ENCODE measurements around the gene RNF220.

The RNF220 gene

DNA sequence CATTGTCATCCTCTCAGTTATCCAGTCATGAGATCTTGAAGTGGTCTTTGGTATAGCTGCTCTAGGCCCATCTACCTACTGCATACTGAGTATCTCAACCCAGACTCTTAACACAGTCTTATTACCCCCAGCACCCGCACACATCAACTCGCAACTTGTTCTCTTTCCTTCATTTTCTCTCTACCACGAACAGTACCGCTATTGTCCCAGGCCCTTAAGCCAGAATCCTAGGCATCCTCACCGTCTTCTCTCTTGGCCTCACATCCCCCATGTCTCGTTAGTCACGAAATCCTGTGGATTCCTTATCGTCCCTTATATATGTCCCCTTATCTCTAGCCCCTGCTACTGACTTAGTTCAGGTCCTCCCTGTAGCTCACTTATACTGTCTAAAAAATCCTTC lies 142.8 kb downstream of the RNF220 start:
- no peak for TF ChIP-seq KLF9 (tag by site-specific recombination; IDR thresholded peaks at IDR 0.05; ENCODE audit: low read depth)
- no peaks in the 10 kb centered on the region for H3K9me3 ChIP-seq (ENCODE audit: control insufficient read depth, insufficient read depth, low read depth, low read length)
- H3K4me1 ChIP-seq (ENCODE audit: control insufficient read depth, insufficient read depth, low read length) = no peaks in the 10 kb centered on the region
- CTCF ChIA-PET = interaction anchor here (0.6 to 1.4 kb wide), 5 partner anchors 14 to 410 kb away, joined by 3 to 5 read pairs (median 3); no protein-coding TSS in a partner anchor
- H3K4me3 ChIP-seq (ENCODE audit: low read depth, low read length) = no peak overlapping the region
- no peak overlapping the region for H3K27ac ChIP-seq (ENCODE audit: extremely low read depth, low read depth, low read length)
- POLR2A ChIA-PET = no interaction called here
- H3K36me3 ChIP-seq (ENCODE audit: control insufficient read depth in 2 of 2, insufficient read depth in 1 of 2, low read length in 2 of 2) = no peaks in the 10 kb centered on the region

DNA sequence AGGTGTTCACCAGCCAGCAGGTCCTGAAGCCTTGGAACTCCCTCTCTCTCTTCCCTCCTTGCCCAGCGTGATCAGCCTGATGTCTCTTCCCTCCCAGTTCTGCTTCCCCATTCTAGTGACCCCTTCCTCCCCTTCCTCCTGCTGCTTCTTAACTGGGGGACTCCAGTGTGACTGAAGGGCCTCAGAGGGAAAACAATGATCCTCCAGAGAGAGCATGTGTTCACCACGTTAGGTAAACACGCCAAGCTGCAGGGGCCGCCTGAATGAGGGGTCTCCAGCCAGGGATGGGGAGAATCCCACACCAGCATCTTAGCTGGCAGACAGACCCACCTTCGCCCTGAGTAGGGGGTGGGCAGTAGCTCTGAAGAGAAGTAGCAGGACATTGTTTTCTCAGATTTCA lies 144.5 kb downstream of the RNF220 start:
- CTCF ChIA-PET = no interaction called here
- Histone ChIP-seq H3K36me3 (ENCODE audit: control insufficient read depth in 2 of 2, insufficient read depth in 1 of 2, low read length in 2 of 2) (no peaks in the 10 kb centered on the region), H3K27ac (ENCODE audit: extremely low read depth, low read depth, low read length) (no peak overlapping the region), H3K4me3 (ENCODE audit: low read depth, low read length) (no peak overlapping the region), H3K4me1 (ENCODE audit: control insufficient read depth, insufficient read depth, low read length) (no peaks in the 10 kb centered on the region), H3K9me3 (ENCODE audit: control insufficient read depth, insufficient read depth, low read depth, low read length) (no peaks in the 10 kb centered on the region)
- POLR2A ChIA-PET = no interaction called here
- TF ChIP-seq ZNF768 (tag by site-specific recombination; IDR thresholded peaks at IDR 0.05) (no peak), ZNF138 (tag by site-specific recombination; IDR thresholded peaks at IDR 0.05; ENCODE audit: borderline replicate concordance) (no peak), ZNF324 (tag by site-specific recombination; IDR thresholded peaks at IDR 0.05) (no peak), ZIC2 (tag by site-specific recombination; IDR thresholded peaks at IDR 0.05) (peak; percentile 96)

DNA sequence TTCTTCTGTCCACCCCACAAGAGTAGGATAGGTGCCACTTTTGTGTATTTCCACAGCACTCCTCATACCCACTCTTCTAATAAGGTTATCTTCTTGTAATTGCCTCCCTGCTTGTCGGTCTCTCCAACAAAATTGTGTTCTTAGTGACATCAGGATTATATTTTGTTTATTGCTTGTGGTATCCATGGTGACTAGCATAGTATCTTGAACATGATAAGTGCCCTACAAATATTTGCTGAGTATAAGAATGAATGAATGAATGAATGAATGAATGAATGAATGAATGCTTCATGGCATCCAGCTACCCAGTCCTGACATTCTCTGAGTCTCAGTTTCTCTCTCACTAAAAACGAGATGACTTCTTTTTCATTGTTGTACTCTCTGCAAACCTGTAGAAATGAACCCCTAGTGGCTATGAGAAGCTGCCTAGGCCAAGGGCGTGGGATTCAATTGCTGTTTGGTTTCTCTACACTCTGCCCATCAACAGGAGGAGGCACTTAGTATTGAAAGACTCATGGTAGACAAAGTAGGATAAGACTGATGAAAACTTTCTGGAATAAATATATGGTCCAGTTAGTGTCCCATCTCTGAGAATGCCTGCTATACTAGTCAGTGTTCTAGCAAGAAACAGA lies 148.2 kb downstream of the RNF220 start:
- no peaks in the 10 kb centered on the region for H3K9me3 ChIP-seq (ENCODE audit: control insufficient read depth, insufficient read depth, low read depth, low read length)
- TF ChIP-seq YY1 (tag by site-specific recombination; IDR thresholded peaks at IDR 0.05) = no peak
- no peak for TF ChIP-seq ZNF2 (tag by site-specific recombination; IDR thresholded peaks at IDR 0.05)
- TF ChIP-seq ZNF514 (tag by site-specific recombination; IDR thresholded peaks at IDR 0.05) = no peak
- TF ChIP-seq ZNF24 (tag by site-specific recombination; IDR thresholded peaks at IDR 0.05) = peak; percentile 67; the same call in 1 of the 2 replicates
- POLR2A ChIA-PET = no interaction called here
- H3K36me3 ChIP-seq (ENCODE audit: control insufficient read depth in 2 of 2, insufficient read depth in 1 of 2, low read length in 2 of 2) = no peaks in the 10 kb centered on the region
- no peak overlapping the region for H3K4me3 ChIP-seq (ENCODE audit: low read depth, low read length)
- CTCF ChIA-PET = interaction anchor here (1.9 to 2.9 kb wide), 2 partner anchors 19 to 175 kb away, joined by 5 to 14 read pairs; no protein-coding TSS in a partner anchor
- H3K27ac ChIP-seq (ENCODE audit: extremely low read depth, low read depth, low read length) = no peak overlapping the region
- H3K4me1 ChIP-seq (ENCODE audit: control insufficient read depth, insufficient read depth, low read length) = no peaks in the 10 kb centered on the region

DNA sequence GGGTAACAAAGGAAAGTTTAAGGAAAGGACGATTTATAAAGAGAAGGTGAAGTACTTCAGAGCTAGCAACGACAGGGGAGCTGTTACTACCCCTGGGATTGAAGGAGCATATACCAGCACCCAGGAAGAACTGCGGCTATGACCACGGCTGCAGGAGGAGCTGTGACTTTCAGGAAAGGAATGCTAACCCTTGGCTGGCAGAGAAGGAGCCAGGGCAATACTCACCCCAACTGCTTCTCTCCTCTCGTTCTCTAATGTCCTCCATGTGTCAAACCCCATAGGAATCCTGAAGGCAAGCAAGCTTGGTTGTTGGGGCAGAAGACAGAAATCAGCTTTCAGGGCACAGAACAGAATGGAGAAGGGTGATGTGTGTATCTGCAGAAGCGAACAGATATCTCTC lies 148.7 kb downstream of the RNF220 start:
- H3K36me3 ChIP-seq (ENCODE audit: control insufficient read depth in 2 of 2, insufficient read depth in 1 of 2, low read length in 2 of 2) = no peaks in the 10 kb centered on the region
- no peaks in the 10 kb centered on the region for H3K4me1 ChIP-seq (ENCODE audit: control insufficient read depth, insufficient read depth, low read length)
- TF ChIP-seq ZNF146 (tag by site-specific recombination; IDR thresholded peaks at IDR 0.05) (no peak), SP3 (tag by site-specific recombination; IDR thresholded peaks at IDR 0.05) (no peak), ZNF549 (tag by site-specific recombination; IDR thresholded peaks at IDR 0.05) (no peak), FEZF1 (tag by site-specific recombination; IDR thresholded peaks at IDR 0.05) (no peak), ZNF132 (tag by site-specific recombination; IDR thresholded peaks at IDR 0.05; ENCODE audit: borderline replicate concordance) (no peak), ZNF561 (tag by site-specific recombination; IDR thresholded peaks at IDR 0.05; ENCODE audit: borderline replicate concordance) (no peak), ZBTB7A (tag by site-specific recombination; IDR thresholded peaks at IDR 0.05; ENCODE audit: low read depth) (no peak), SCRT2 (tag by site-specific recombination; IDR thresholded peaks at IDR 0.05) (no peak), ZBTB1 (tag by site-specific recombination; IDR thresholded peaks at IDR 0.05) (no peak), ZNF530 (tag by site-specific recombination; IDR thresholded peaks at IDR 0.05; ENCODE audit: low read depth) (no peak), ZNF2 (tag by site-specific recombination; IDR thresholded peaks at IDR 0.05) (no peak)
- TF ChIP-seq, protein P1, sequence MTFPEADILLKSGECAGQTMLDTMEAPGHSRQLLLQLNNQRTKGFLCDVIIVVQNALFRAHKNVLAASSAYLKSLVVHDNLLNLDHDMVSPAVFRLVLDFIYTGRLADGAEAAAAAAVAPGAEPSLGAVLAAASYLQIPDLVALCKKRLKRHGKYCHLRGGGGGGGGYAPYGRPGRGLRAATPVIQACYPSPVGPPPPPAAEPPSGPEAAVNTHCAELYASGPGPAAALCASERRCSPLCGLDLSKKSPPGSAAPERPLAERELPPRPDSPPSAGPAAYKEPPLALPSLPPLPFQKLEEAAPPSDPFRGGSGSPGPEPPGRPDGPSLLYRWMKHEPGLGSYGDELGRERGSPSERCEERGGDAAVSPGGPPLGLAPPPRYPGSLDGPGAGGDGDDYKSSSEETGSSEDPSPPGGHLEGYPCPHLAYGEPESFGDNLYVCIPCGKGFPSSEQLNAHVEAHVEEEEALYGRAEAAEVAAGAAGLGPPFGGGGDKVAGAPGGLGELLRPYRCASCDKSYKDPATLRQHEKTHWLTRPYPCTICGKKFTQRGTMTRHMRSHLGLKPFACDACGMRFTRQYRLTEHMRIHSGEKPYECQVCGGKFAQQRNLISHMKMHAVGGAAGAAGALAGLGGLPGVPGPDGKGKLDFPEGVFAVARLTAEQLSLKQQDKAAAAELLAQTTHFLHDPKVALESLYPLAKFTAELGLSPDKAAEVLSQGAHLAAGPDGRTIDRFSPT (tag by site-specific recombination; IDR thresholded peaks at IDR 0.05) = no peak
- TF ChIP-seq, protein P2, sequence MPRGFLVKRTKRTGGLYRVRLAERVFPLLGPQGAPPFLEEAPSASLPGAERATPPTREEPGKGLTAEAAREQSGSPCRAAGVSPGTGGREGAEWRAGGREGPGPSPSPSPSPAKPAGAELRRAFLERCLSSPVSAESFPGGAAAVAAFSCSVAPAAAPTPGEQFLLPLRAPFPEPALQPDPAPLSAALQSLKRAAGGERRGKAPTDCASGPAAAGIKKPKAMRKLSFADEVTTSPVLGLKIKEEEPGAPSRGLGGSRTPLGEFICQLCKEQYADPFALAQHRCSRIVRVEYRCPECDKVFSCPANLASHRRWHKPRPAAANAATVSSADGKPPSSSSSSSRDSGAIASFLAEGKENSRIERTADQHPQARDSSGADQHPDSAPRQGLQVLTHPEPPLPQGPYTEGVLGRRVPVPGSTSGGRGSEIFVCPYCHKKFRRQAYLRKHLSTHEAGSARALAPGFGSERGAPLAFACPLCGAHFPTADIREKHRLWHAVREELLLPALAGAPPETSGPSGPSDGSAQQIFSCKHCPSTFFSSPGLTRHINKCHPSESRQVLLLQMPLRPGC (tag by site-specific recombination; IDR thresholded peaks at IDR 0.05) = no peak
- POLR2A ChIA-PET = no interaction called here
- no peak overlapping the region for H3K4me3 ChIP-seq (ENCODE audit: low read depth, low read length)
- no peak overlapping the region for H3K27ac ChIP-seq (ENCODE audit: extremely low read depth, low read depth, low read length)
- CTCF ChIA-PET = interaction anchor here (1.9 to 2.9 kb wide), 2 partner anchors 18 to 176 kb away, joined by 5 to 14 read pairs; no protein-coding TSS in a partner anchor
- no peaks in the 10 kb centered on the region for H3K9me3 ChIP-seq (ENCODE audit: control insufficient read depth, insufficient read depth, low read depth, low read length)
